Measurements from ENCODE around the gene POMT1.

DNA sequence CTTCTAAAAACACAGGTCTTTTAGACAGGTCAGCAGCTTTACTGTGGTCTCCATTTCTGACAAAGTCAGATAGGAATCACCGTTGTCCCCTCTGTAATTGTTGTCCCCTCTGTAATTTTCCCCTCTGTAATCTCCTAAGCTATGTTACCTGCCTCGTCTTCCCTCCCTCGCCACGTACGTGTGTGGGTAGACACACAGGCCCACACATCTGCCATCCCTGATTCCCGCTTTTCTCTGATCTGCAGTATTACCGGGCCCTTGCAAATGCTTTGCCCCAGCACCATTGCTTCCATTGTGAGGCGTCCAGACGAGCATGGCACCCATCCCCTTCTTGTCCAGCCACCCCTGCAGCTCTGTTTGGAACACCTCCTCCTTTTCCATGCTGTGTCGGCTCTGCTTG lies 45.0 kb upstream of the POMT1 start:
- no peak for TF ChIP-seq EZH2 (IDR thresholded peaks at IDR 0.05; ENCODE audit: borderline replicate concordance, low read length)
- TF ChIP-seq, protein P1, sequence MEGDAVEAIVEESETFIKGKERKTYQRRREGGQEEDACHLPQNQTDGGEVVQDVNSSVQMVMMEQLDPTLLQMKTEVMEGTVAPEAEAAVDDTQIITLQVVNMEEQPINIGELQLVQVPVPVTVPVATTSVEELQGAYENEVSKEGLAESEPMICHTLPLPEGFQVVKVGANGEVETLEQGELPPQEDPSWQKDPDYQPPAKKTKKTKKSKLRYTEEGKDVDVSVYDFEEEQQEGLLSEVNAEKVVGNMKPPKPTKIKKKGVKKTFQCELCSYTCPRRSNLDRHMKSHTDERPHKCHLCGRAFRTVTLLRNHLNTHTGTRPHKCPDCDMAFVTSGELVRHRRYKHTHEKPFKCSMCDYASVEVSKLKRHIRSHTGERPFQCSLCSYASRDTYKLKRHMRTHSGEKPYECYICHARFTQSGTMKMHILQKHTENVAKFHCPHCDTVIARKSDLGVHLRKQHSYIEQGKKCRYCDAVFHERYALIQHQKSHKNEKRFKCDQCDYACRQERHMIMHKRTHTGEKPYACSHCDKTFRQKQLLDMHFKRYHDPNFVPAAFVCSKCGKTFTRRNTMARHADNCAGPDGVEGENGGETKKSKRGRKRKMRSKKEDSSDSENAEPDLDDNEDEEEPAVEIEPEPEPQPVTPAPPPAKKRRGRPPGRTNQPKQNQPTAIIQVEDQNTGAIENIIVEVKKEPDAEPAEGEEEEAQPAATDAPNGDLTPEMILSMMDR (conservative IDR thresholded peaks at IDR 0.05 in 1 of 2, IDR thresholded peaks at IDR 0.05 in 1 of 2; ENCODE audit: extremely low read depth in 1 of 2, insufficient read depth in 1 of 2, low read depth in 1 of 2, low read length in 2 of 2) = no peak
